Spleen (tissue), 7 donors: ENCODE measurements around the gene WASF2.

ENCODE experiments used
- POLR2A ChIP-seq, 3 donors: fragments of 450-650 bp; IDR thresholded peaks; one replicate each; pipeline ENCODE4 v1.5.1; 2017; ENCODE audit warnings: antibody characterized with exemption in 3 of 3, mild to moderate bottlenecking in 1 of 3
- POLR2AphosphoS5 ChIP-seq, 3 donors: sonication (generic); formaldehyde crosslinking; IDR thresholded peaks; one replicate each; pipeline ENCODE4 v1.5.1; 2017; ENCODE audit warnings: antibody characterized with exemption in 3 of 3
- TF ChIP-seq, protein P1 (sequence below), 11 experiments: fragments of 200-600 bp in 7 of 11; fragments of 450-650 bp in 4 of 11; sonication (generic) in 4 of 11; IDR thresholded peaks in 8 of 11; conservative IDR thresholded peaks in 3 of 11; 1 replicate in 7 of 11; 2 replicates in 4 of 11; pipeline versions ENCODE4 v1.4.0 to v1.8.0; 2016 to 2021; ENCODE audit warnings: antibody characterized with exemption in 11 of 11, inconsistent platforms in 4 of 11, mild to moderate bottlenecking in 1 of 11
- donor health status: DM: no; HTN: no; CAD: no; lungs with moderate emphysema.
- donor health status: DM: no; HTN: no; CAD: no.
- donor health status: DM: no; HTN: no; CAD: no.

DNA sequence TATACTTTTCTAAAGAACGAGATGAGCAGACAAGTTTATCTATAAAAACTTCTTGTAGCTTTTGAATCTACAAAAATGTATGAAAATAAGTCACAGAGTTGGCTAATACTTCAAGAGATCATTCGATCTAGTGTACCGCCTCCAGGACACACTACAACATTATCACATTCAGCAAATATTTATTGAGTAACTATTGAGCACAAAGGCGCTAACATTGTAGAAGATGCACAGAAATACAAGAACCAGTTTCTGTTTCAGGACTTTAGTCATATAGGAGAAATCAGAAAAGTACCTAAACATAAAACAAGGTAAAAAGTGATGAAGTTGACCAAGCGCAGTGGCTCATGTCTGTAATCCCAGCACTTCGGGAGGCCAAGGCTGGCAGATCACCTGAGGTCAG lies 20.6 kb downstream of the WASF2 start:
- no peak for TF ChIP-seq POLR2A (IDR thresholded peaks at IDR 0.05)
- TF ChIP-seq, protein P1, sequence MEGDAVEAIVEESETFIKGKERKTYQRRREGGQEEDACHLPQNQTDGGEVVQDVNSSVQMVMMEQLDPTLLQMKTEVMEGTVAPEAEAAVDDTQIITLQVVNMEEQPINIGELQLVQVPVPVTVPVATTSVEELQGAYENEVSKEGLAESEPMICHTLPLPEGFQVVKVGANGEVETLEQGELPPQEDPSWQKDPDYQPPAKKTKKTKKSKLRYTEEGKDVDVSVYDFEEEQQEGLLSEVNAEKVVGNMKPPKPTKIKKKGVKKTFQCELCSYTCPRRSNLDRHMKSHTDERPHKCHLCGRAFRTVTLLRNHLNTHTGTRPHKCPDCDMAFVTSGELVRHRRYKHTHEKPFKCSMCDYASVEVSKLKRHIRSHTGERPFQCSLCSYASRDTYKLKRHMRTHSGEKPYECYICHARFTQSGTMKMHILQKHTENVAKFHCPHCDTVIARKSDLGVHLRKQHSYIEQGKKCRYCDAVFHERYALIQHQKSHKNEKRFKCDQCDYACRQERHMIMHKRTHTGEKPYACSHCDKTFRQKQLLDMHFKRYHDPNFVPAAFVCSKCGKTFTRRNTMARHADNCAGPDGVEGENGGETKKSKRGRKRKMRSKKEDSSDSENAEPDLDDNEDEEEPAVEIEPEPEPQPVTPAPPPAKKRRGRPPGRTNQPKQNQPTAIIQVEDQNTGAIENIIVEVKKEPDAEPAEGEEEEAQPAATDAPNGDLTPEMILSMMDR (IDR thresholded peaks at IDR 0.05 in 8 of 11, conservative IDR thresholded peaks at IDR 0.05 in 3 of 11), result no peak
- TF ChIP-seq POLR2AphosphoS5 (IDR thresholded peaks at IDR 0.05), result no peak
